Keratinocyte (primary cell): ENCODE data around the gene EIF4G1. TPM values are rescaled to one million over a fixed set of nuclear protein-coding genes. Genes with fewer than 3 reads are reported as not detected.

Experiments used
- DNase-seq: peaks from one replicate; pipeline ENCODE4 v3.0.0-alpha.2; 2011; ENCODE audit warnings: low read depth, missing footprints, low spot score
- FAIRE-seq: peaks from 2 replicates; lab custom pipeline; 2011; peaks lifted over from hg19 to GRCh38; lab: Jason Lieb, UNC
- H2AFZ ChIP-seq: 2 replicates; pipeline ENCODE4 v1.6.0; 2012; ENCODE audit warnings: low read length, control low read depth, inconsistent platforms; ENCODE audit not compliant: control insufficient read depth
- H3K27ac ChIP-seq: 2 replicates; pipeline ENCODE4 v1.5.1; 2011; ENCODE audit warnings: low read length; ENCODE audit not compliant: control insufficient read depth, insufficient read depth
- H3K27me3 ChIP-seq: 3 replicates; pipeline ENCODE4 v1.6.0; 2011; ENCODE audit warnings: low read length; ENCODE audit not compliant: control insufficient read depth, insufficient read depth; ENCODE audit errors: extremely low read depth
- H3K36me3 ChIP-seq, 2 experiments: 2 replicates in 1 of 2; 3 replicates in 1 of 2; pipeline ENCODE4 v1.5.1; 2011; ENCODE audit warnings: low read length in 2 of 2, mild to moderate bottlenecking in 1 of 2; ENCODE audit not compliant: control insufficient read depth in 2 of 2, insufficient read depth in 2 of 2; ENCODE audit errors: extremely low read depth in 1 of 2
- H3K4me1 ChIP-seq: 3 replicates; pipeline ENCODE4 v1.5.1; 2011; ENCODE audit warnings: low read length; ENCODE audit not compliant: control insufficient read depth, insufficient read depth; ENCODE audit errors: extremely low read depth
- H3K4me2 ChIP-seq: 3 replicates; pipeline ENCODE4 v1.6.0; 2011; ENCODE audit warnings: low read depth, low read length; ENCODE audit not compliant: control insufficient read depth, insufficient read depth; ENCODE audit errors: extremely low read depth
- H3K4me3 ChIP-seq, 3 experiments: fragments of 200-600 bp in 1 of 3; sonication (generic) in 1 of 3; 2 replicates in 2 of 3; 3 replicates in 1 of 3; pipeline ENCODE4 v1.5.1; 2011 to 2016; ENCODE audit warnings: low read length in 3 of 3, mild to moderate bottlenecking in 3 of 3, control low read depth in 2 of 3, inconsistent platforms in 1 of 3, low read depth in 1 of 3, mixed read lengths in 1 of 3, mixed run types in 1 of 3, moderate library complexity in 1 of 3; ENCODE audit not compliant: control insufficient read depth in 2 of 3, insufficient read depth in 2 of 3; ENCODE audit errors: extremely low read depth in 1 of 3
- H3K79me2 ChIP-seq: 2 replicates; pipeline ENCODE4 v1.6.0; 2012; ENCODE audit warnings: low read length; ENCODE audit not compliant: control insufficient read depth, insufficient read depth
- H3K9ac ChIP-seq: 3 replicates; pipeline ENCODE4 v1.6.0; 2011; ENCODE audit warnings: low read length; ENCODE audit not compliant: control insufficient read depth, insufficient read depth; ENCODE audit errors: extremely low read depth
- H3K9me1 ChIP-seq: 3 replicates; pipeline ENCODE4 v1.6.0; 2011; ENCODE audit warnings: low read length; ENCODE audit not compliant: control insufficient read depth, insufficient read depth; ENCODE audit errors: extremely low read depth
- H3K9me3 ChIP-seq: 2 replicates; pipeline ENCODE4 v1.5.1; 2012; ENCODE audit warnings: low read depth, low read length; ENCODE audit not compliant: control insufficient read depth
- H4K20me1 ChIP-seq: 3 replicates; pipeline ENCODE4 v1.6.0; 2011; ENCODE audit warnings: low read length; ENCODE audit not compliant: control insufficient read depth, insufficient read depth; ENCODE audit errors: extremely low read depth
- CTCF ChIP-seq, 3 experiments: IDR thresholded peaks in 1 of 3; conservative IDR thresholded peaks in 1 of 3; optimal IDR thresholded peaks in 1 of 3; 2 replicates in 2 of 3; 3 replicates in 1 of 3; pipeline versions ENCODE3 to v1.5.1; 2011; ENCODE audit warnings: low read length in 3 of 3, mild to moderate bottlenecking in 3 of 3, moderate library complexity in 2 of 3, control low read depth in 1 of 3, inconsistent platforms in 1 of 3; ENCODE audit not compliant: insufficient read depth in 2 of 3; ENCODE audit errors: extremely low read depth in 1 of 3
- EZH2 ChIP-seq: IDR thresholded peaks from one replicate; pipeline ENCODE4 v1.6.1; 2012; ENCODE audit warnings: inconsistent platforms, mild to moderate bottlenecking, low read length, moderate library complexity
- dilution Hi-C: fragments of 300-500 bp; cut with MboI; formaldehyde crosslinking; loops from one replicate; pipeline ENCODE4 v1.7.0; 2020; ENCODE audit warnings: low sequenced_read_pairs; ENCODE audit not compliant: extremely low pct_ligation_motif_present
- polyA plus RNA-seq, 5 experiments: library from polyadenylated mRNA; depleted of rRNA in 3 of 5; stranded (reverse) in 3 of 5; stranded (forward) in 1 of 5; unstranded in 1 of 5; fragments of >200 nt; gene quantifications; 1 replicate in 1 of 5; 2 replicates in 3 of 5; 3 replicates in 1 of 5; pipeline versions ENCODE4 v1.2.1 to v1.2.3, GENCODE V29; 2011 to 2012; ENCODE audit warnings: missing spikeins in 2 of 5, low read depth in 1 of 5, low replicate concordance in 1 of 5

The EIF4G1 gene
- polyA plus RNA-seq, 1 donor (not counting 4 experiments of a cell fraction or from before 2014, with no cell fraction given): 225 TPM

DNA sequence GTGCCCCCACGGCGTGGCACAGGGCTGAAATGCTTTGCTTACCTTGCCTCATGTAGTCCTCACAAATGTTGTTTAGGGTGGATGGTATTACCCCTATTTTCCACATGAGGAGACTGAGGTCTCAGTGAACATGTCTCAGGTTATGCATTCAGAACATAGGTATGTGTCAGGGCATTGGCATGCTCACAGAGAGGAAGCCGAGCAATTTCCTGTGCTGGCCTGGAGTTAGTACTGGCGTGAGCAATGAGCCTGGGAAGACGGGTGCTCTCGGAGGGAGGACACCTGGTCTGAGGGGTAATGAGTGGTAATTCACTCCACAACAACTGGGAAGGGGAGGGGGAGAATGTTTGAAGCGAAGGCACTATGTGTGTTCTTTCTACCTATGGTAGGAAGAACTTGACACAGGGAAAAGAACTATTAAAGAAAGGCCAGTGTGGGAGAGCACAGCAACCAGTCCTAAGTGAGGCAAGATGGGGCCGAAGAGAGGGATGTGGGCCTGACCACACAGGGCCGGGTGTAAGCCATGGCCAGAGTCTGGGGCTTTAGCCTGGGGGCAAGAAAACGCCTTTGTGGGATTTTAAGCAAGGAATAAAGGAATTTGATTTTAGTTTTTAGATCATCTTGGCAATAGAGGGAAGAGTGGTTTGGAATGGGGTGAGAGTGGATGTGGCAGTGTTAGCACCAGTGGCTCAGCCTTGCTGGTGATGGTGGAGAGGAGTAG is 18.1 kb downstream of the EIF4G1 start:
- Histone ChIP-seq H3K4me1 (peaks cover 62% of the 10 kb centered on the region), H3K4me2 (peak overlapping the region; percentile 73), H3K4me3 (peak overlapping the region in 2 of 3 experiments; percentile 4 to 28), H3K36me3 (peaks cover 53 to 59% of the 10 kb centered on the region in 2 experiments), H3K79me2 (peaks cover 30% of the 10 kb centered on the region), H3K27me3 (no peaks in the 10 kb centered on the region), H3K9me1 (peaks cover 3% of the 10 kb centered on the region), H2AFZ (no peak overlapping the region), H3K9ac (peak overlapping the region; percentile 64), H3K9me3 (no peaks in the 10 kb centered on the region), H3K27ac (peak overlapping the region; percentile 85), H4K20me1 (peaks cover 14% of the 10 kb centered on the region)
- TF ChIP-seq EZH2 (no peak), CTCF (optimal IDR thresholded peaks at IDR 0.05 in 1 of 3, IDR thresholded peaks at IDR 0.05 in 1 of 3, conservative IDR thresholded peaks at IDR 0.05 in 1 of 3; ENCODE audit: extremely low read depth in 1 of 3, insufficient read depth in 2 of 3, low read length in 3 of 3) (no peak)
- peak; percentile 70 for DNase-seq
- dilution Hi-C loops: no loop called here
- FAIRE-seq: peak; percentile 98

GRCh38 chr3:184333190-184333589 is 18.8 kb downstream of the EIF4G1 start:
- H3K9ac ChIP-seq: peak overlapping the region; percentile 64
- H4K20me1 ChIP-seq: peaks cover 14% of the 10 kb centered on the region
- dilution Hi-C loops: no loop called here
- H3K4me1 ChIP-seq: peaks cover 69% of the 10 kb centered on the region
- H3K4me2 ChIP-seq: peak overlapping the region; percentile 73
- TF ChIP-seq CTCF (optimal IDR thresholded peaks at IDR 0.05 in 1 of 3, IDR thresholded peaks at IDR 0.05 in 1 of 3, conservative IDR thresholded peaks at IDR 0.05 in 1 of 3; ENCODE audit: extremely low read depth in 1 of 3, insufficient read depth in 2 of 3, low read length in 3 of 3) (no peak), EZH2 (no peak)
- peaks cover 48 to 52% of the 10 kb centered on the region in 2 experiments for H3K36me3 ChIP-seq
- no peaks in the 10 kb centered on the region for H3K27me3 ChIP-seq
- no peak overlapping the region for H3K4me3 ChIP-seq
- H3K9me3 ChIP-seq: no peaks in the 10 kb centered on the region
- no peak overlapping the region for H2AFZ ChIP-seq
- FAIRE-seq (no peak), DNase-seq (no peak)
- peak overlapping the region; percentile 85 for H3K27ac ChIP-seq
- peaks cover 30% of the 10 kb centered on the region for H3K79me2 ChIP-seq
- peaks cover 3% of the 10 kb centered on the region for H3K9me1 ChIP-seq
